MM.1S (cell line): Measurements from ENCODE around the gene NACA2.

Experiments
- DNase-seq: peaks from one replicate; pipeline ENCODE4 v3.0.0-alpha.2; 2015
- H2AFZ ChIP-seq: fragments of 300-600 bp; sonication (generic); 2 replicates; pipeline ENCODE4 v1.6.0; 2016; ENCODE audit warnings: antibody characterized with exemption, low read length
- H3F3A ChIP-seq: fragments of 300-600 bp; sonication (generic); 2 replicates; pipeline ENCODE4 v1.6.1; 2016; ENCODE audit warnings: mild to moderate bottlenecking, antibody characterized with exemption, low read length, moderate library complexity, mixed read lengths; ENCODE audit not compliant: insufficient read depth
- H3K27ac ChIP-seq: fragments of 300-600 bp; sonication (generic); 2 replicates; pipeline ENCODE4 v1.5.1; 2016; ENCODE audit warnings: mild to moderate bottlenecking, low read length
- H3K27me3 ChIP-seq: fragments of 300-600 bp; sonication (generic); replicated peaks from 2 replicates; pipeline ENCODE4 v1.6.0; 2016; ENCODE audit warnings: low read length; ENCODE audit not compliant: insufficient read depth
- H3K36me3 ChIP-seq: fragments of 300-600 bp; sonication (generic); replicated peaks from 2 replicates; pipeline ENCODE4 v1.6.1; 2016; ENCODE audit warnings: mild to moderate bottlenecking, low read length, mixed read lengths; ENCODE audit not compliant: insufficient read depth
- H3K4me1 ChIP-seq: fragments of 300-600 bp; sonication (generic); 2 replicates; pipeline ENCODE4 v1.6.1; 2016; ENCODE audit warnings: low read length, mixed read lengths
- H3K4me2 ChIP-seq: fragments of 300-600 bp; sonication (generic); 2 replicates; pipeline ENCODE4 v1.6.0; 2016; ENCODE audit warnings: low read depth, low read length
- H3K4me3 ChIP-seq: fragments of 300-600 bp; sonication (generic); 2 replicates; pipeline ENCODE4 v1.5.1; 2016; ENCODE audit warnings: low read length, mixed read lengths
- H3K79me2 ChIP-seq: fragments of 300-600 bp; sonication (generic); 2 replicates; pipeline ENCODE4 v1.6.1; 2016; ENCODE audit warnings: mixed run types, low read length, mixed read lengths
- H3K9ac ChIP-seq: fragments of 300-600 bp; sonication (generic); 2 replicates; pipeline ENCODE4 v1.6.1; 2016; ENCODE audit warnings: low read length, mixed read lengths
- H3K9me2 ChIP-seq: fragments of 300-600 bp; sonication (generic); replicated peaks from 2 replicates; pipeline ENCODE4 v1.6.1; 2016; ENCODE audit warnings: mild to moderate bottlenecking, low read length, mixed read lengths; ENCODE audit not compliant: insufficient read depth
- H3K9me3 ChIP-seq: fragments of 300-600 bp; sonication (generic); replicated peaks from 2 replicates; pipeline ENCODE4 v1.6.1; 2016; ENCODE audit warnings: mild to moderate bottlenecking, low read length, mixed read lengths; ENCODE audit not compliant: insufficient read depth
- H4K20me1 ChIP-seq: fragments of 300-600 bp; sonication (generic); 2 replicates; pipeline ENCODE4 v1.6.1; 2016; ENCODE audit warnings: mild to moderate bottlenecking, low read length, moderate library complexity, mixed read lengths; ENCODE audit not compliant: insufficient read depth
- CTCF ChIP-seq: fragments of 300-600 bp; sonication (generic); IDR thresholded peaks from 2 replicates; pipeline ENCODE4 v1.5.1; 2016; ENCODE audit warnings: antibody characterized with exemption, low read length, mixed read lengths
- EZH2 ChIP-seq: fragments of 300-600 bp; sonication (generic); optimal IDR thresholded peaks from 2 replicates; pipeline ENCODE3; 2017; ENCODE audit warnings: low read depth, mild to moderate bottlenecking, antibody characterized with exemption, low read length, mixed read lengths
- EZH2phosphoT487 ChIP-seq: fragments of 300-600 bp; sonication (generic); IDR thresholded peaks from 2 replicates; pipeline ENCODE4 v1.6.1; 2018; ENCODE audit warnings: antibody characterized with exemption, low read length

Gene NACA2

GRCh38 chr17:61545335-61545938, 45.6 kb downstream of the NACA2 start:
- Histone ChIP-seq H3K4me2 (no peak overlapping the region), H4K20me1 (no peaks in the 10 kb centered on the region), H3K9me3 (no peaks in the 10 kb centered on the region), H2AFZ (no peak overlapping the region), H3K27ac (no peak overlapping the region), H3F3A (no peaks in the 10 kb centered on the region), H3K27me3 (no peaks in the 10 kb centered on the region), H3K9me2 (no peaks in the 10 kb centered on the region), H3K9ac (no peak overlapping the region), H3K4me1 (no peaks in the 10 kb centered on the region), H3K36me3 (no peaks in the 10 kb centered on the region), H3K79me2 (no peaks in the 10 kb centered on the region), H3K4me3 (no peak overlapping the region)
- DNase-seq: no peak
- TF ChIP-seq CTCF (no peak), EZH2phosphoT487 (no peak), EZH2 (no peak)

- H3K4me3 ChIP-seq: no peak overlapping the region
- no peaks in the 10 kb centered on the region for H3K79me2 ChIP-seq
- H3K9me3 ChIP-seq: no peaks in the 10 kb centered on the region
- no peak overlapping the region for H3K9ac ChIP-seq
- H3K9me2 ChIP-seq: no peaks in the 10 kb centered on the region
- no peaks in the 10 kb centered on the region for H4K20me1 ChIP-seq
- TF ChIP-seq EZH2 (no peak), EZH2phosphoT487 (no peak), CTCF (no peak)
- no peak overlapping the region for H3K4me2 ChIP-seq
- no peak for DNase-seq
- H3F3A ChIP-seq: no peaks in the 10 kb centered on the region
- no peak overlapping the region for H3K27ac ChIP-seq
- H3K4me1 ChIP-seq: no peaks in the 10 kb centered on the region
- no peaks in the 10 kb centered on the region for H3K36me3 ChIP-seq
- no peak overlapping the region for H2AFZ ChIP-seq
- H3K27me3 ChIP-seq: no peaks in the 10 kb centered on the region
These were observed 47.1 kb downstream of the NACA2 start for GRCh38 chr17:61543786-61544415.

- no peaks in the 10 kb centered on the region for H3K79me2 ChIP-seq
- H3F3A ChIP-seq: no peaks in the 10 kb centered on the region
- no peaks in the 10 kb centered on the region for H4K20me1 ChIP-seq
- no peaks in the 10 kb centered on the region for H3K36me3 ChIP-seq
- no peak for DNase-seq
- no peaks in the 10 kb centered on the region for H3K27me3 ChIP-seq
- no peaks in the 10 kb centered on the region for H3K9me3 ChIP-seq
- H3K4me3 ChIP-seq: no peak overlapping the region
- H2AFZ ChIP-seq: no peak overlapping the region
- no peak overlapping the region for H3K9ac ChIP-seq
- no peaks in the 10 kb centered on the region for H3K4me1 ChIP-seq
- TF ChIP-seq EZH2 (no peak), CTCF (no peak), EZH2phosphoT487 (no peak)
- H3K27ac ChIP-seq: no peak overlapping the region
- no peaks in the 10 kb centered on the region for H3K9me2 ChIP-seq
- H3K4me2 ChIP-seq: no peak overlapping the region
These were observed 49.0 kb downstream of the NACA2 start for GRCh38 chr17:61542027-61542426.
